IMR-90 (cell line): ENCODE data around the gene DHFR. TPM values are rescaled to one million over a fixed set of nuclear protein-coding genes. Genes with fewer than 3 reads are reported as not detected.

Experiments used
- ATAC-seq: fragments of 200-7000 bp; cut with Tn5 transposase; 2 replicates; pipeline ENCODE4 v1.9.1; 2020; ENCODE audit warnings: low read depth, mild to moderate bottlenecking, moderate library complexity
- BruUV-seq: library from RNA; stranded (reverse); fragments of 400-500 nt; replicated peaks from 2 replicates; lab custom pipeline; 2021; lab: Mats Ljungman, UMichigan
- CTCF ChIA-PET: fragments of 300-600 bp; formaldehyde crosslinking; extraction: SDS; loops from one replicate; lab custom pipeline; 2021; ENCODE audit warnings: antibody characterized with exemption; lab: Yijun Ruan, JAX
- POLR2A ChIA-PET: fragments of 300-600 bp; sonication (Branson Sonifier 250); formaldehyde crosslinking; loops from one replicate; lab custom pipeline; 2022; ENCODE audit warnings: antibody characterized with exemption; ENCODE audit not compliant: unreplicated experiment; lab: Charles Lee
- DNase-seq: peaks from one replicate; pipeline ENCODE4 v3.0.0; 2013
- H2AFZ ChIP-seq: replicated peaks from 2 replicates; pipeline ENCODE3; 2013; ENCODE audit warnings: low read length, mild to moderate bottlenecking; ENCODE audit not compliant: poor library complexity
- H2AK5ac ChIP-seq: 2 replicates; pipeline ENCODE4 v1.6.1; 2013; ENCODE audit warnings: low read depth, low read length, inconsistent platforms
- H2AK9ac ChIP-seq: replicated peaks from 2 replicates; pipeline ENCODE3; 2013; ENCODE audit warnings: mild to moderate bottlenecking, low read depth, low read length, moderate library complexity; ENCODE audit not compliant: poor library complexity
- H2BK120ac ChIP-seq: 2 replicates; pipeline ENCODE4 v1.6.1; 2013; ENCODE audit warnings: low read depth, low read length, inconsistent platforms
- H2BK15ac ChIP-seq: 3 replicates; pipeline ENCODE4 v1.6.1; 2013; ENCODE audit warnings: low read depth, low read length, inconsistent platforms
- H2BK20ac ChIP-seq: 2 replicates; pipeline ENCODE4 v1.6.1; 2013; ENCODE audit warnings: low read depth, mild to moderate bottlenecking, inconsistent platforms, low read length, moderate library complexity
- H2BK5ac ChIP-seq: 2 replicates; pipeline ENCODE4 v1.6.1; 2013; ENCODE audit warnings: mild to moderate bottlenecking, low read depth, low read length, inconsistent platforms; ENCODE audit not compliant: poor library complexity, severe bottlenecking
- H3K14ac ChIP-seq: replicated peaks from 2 replicates; pipeline ENCODE4 v1.6.1; 2013; ENCODE audit warnings: low read depth, low read length, inconsistent platforms
- H3K18ac ChIP-seq: 2 replicates; pipeline ENCODE4 v1.6.1; 2013; ENCODE audit warnings: low read depth, low read length, control low read depth
- H3K23ac ChIP-seq: 2 replicates; pipeline ENCODE4 v1.6.1; 2013; ENCODE audit warnings: low read depth, low read length, inconsistent platforms
- H3K27ac ChIP-seq: 2 replicates; pipeline ENCODE4 v1.5.1; 2013; ENCODE audit warnings: mild to moderate bottlenecking, control low read depth, low read length; ENCODE audit not compliant: insufficient read depth
- H3K27me3 ChIP-seq: 2 replicates; pipeline ENCODE4 v1.6.1; 2013; ENCODE audit warnings: low read length; ENCODE audit not compliant: control insufficient read depth, insufficient read depth
- H3K36me3 ChIP-seq: 2 replicates; pipeline ENCODE4 v1.6.1; 2013; ENCODE audit warnings: low read length, mixed read lengths; ENCODE audit not compliant: control insufficient read depth, insufficient read depth
- H3K4ac ChIP-seq: 2 replicates; pipeline ENCODE4 v1.6.1; 2013; ENCODE audit warnings: low read depth, low read length, inconsistent platforms
- H3K4me1 ChIP-seq: 2 replicates; pipeline ENCODE4 v1.6.1; 2013; ENCODE audit warnings: low read length, mixed read lengths; ENCODE audit not compliant: control insufficient read depth, insufficient read depth
- H3K4me2 ChIP-seq: 2 replicates; pipeline ENCODE4 v1.6.1; 2013; ENCODE audit warnings: low read depth, mild to moderate bottlenecking, control low read depth, low read length, moderate library complexity
- H3K4me3 ChIP-seq: 2 replicates; pipeline ENCODE4 v1.5.1; 2013; ENCODE audit warnings: low read depth, mild to moderate bottlenecking, control low read depth, low read length, moderate library complexity; ENCODE audit not compliant: insufficient read depth
- H3K56ac ChIP-seq: 2 replicates; pipeline ENCODE4 v1.6.1; 2013; ENCODE audit warnings: low read length, inconsistent platforms; ENCODE audit not compliant: insufficient read depth; ENCODE audit errors: extremely low read depth
- H3K79me1 ChIP-seq, 2 experiments: 2 replicates each; pipeline ENCODE4 v1.6.1; 2013; ENCODE audit warnings: low read length in 2 of 2, inconsistent platforms in 1 of 2, low read depth in 1 of 2
- H3K9ac ChIP-seq: 2 replicates; pipeline ENCODE4 v1.6.1; 2013; ENCODE audit warnings: low read depth, low read length, control low read depth
- H3K9me1 ChIP-seq: 2 replicates; pipeline ENCODE4 v1.6.1; 2013; ENCODE audit warnings: low read length, inconsistent platforms; ENCODE audit not compliant: insufficient read depth
- H3K9me3 ChIP-seq: 2 replicates; pipeline ENCODE4 v1.6.1; 2013; ENCODE audit warnings: low read length; ENCODE audit not compliant: control insufficient read depth, insufficient read depth
- H4K20me1 ChIP-seq: 2 replicates; pipeline ENCODE4 v1.6.1; 2013; ENCODE audit warnings: low read length, inconsistent platforms; ENCODE audit not compliant: insufficient read depth
- H4K5ac ChIP-seq: 2 replicates; pipeline ENCODE4 v1.6.1; 2013; ENCODE audit warnings: mild to moderate bottlenecking, low read depth, low read length, control low read depth
- H4K8ac ChIP-seq, 2 experiments: 2 replicates each; pipeline ENCODE4 v1.6.1; 2013; ENCODE audit warnings: low read depth in 2 of 2, low read length in 2 of 2, control low read depth in 1 of 2, inconsistent platforms in 1 of 2
- H4K91ac ChIP-seq: 2 replicates; pipeline ENCODE4 v1.6.1; 2013; ENCODE audit warnings: low read depth, low read length, inconsistent platforms; ENCODE audit not compliant: insufficient read depth
- BHLHE40 ChIP-seq: fragments of 150-350 bp; IDR thresholded peaks from 2 replicates; pipeline ENCODE4 v1.6.1; 2016; ENCODE audit warnings: mild to moderate bottlenecking, low read depth, low read length
- FOS ChIP-seq: fragments of 150-350 bp; IDR thresholded peaks from 2 replicates; pipeline ENCODE4 v1.6.1; 2016; ENCODE audit warnings: low read depth, low read length
- MAZ ChIP-seq: IDR thresholded peaks from 2 replicates; pipeline ENCODE4 v1.6.1; 2012; ENCODE audit warnings: low read depth, mild to moderate bottlenecking, low read length, improper control_type of control experiment, moderate library complexity, borderline replicate concordance
- POLR2A ChIP-seq: IDR thresholded peaks from 2 replicates; pipeline ENCODE4 v1.6.1; 2012; ENCODE audit warnings: mild to moderate bottlenecking, low read depth, low read length
- WGBS, 2 experiments: methylation state at CpG; one replicate each; pipeline versions ENCODE4 v1.1.5 to v1.1.7; 2013; ENCODE audit warnings: missing lambda C conversion rate in 2 of 2; ENCODE audit not compliant: insufficient read length in 1 of 2; ENCODE audit errors: extremely low coverage in 2 of 2; 5-methylcytosine and 5-hydroxymethylcytosine counted together
- dilution Hi-C: fragments of 300-500 bp; cut with HindIII; formaldehyde crosslinking; loops from one replicate; pipeline ENCODE4 v1.14.3; 2018; ENCODE audit warnings: low sequenced_read_pairs; ENCODE audit not compliant: unreplicated experiment
- in situ Hi-C: fragments of 300-500 bp; cut with MboI; formaldehyde crosslinking; loops from 3 replicates; pipeline ENCODE4 v1.14.3; 2019; ENCODE audit warnings: low sequenced_read_pairs, inconsistent platforms, mixed read lengths
- intact Hi-C: fragments of 100-400 bp; cut with micrococcal nuclease; formaldehyde crosslinking; loops from 2 replicates; pipeline ENCODE4 v1.10.0; 2022
- polyA plus RNA-seq, 3 experiments: library from polyadenylated mRNA; depleted of rRNA; stranded (reverse); fragments of >200 nt; gene quantifications; 2 replicates each; pipeline ENCODE4 v1.2.3, GENCODE V29; 2012; ENCODE audit warnings: low replicate concordance in 1 of 3
- total RNA-seq: library from RNA; depleted of rRNA; stranded (reverse); fragments of >200 nt; gene quantifications from 2 replicates; pipeline ENCODE4 v1.2.3, GENCODE V29; 2012
- TF ChIP-seq, protein P1 (sequence below): fragments of 150-350 bp; IDR thresholded peaks from 2 replicates; pipeline ENCODE4 v1.6.1; 2016; ENCODE audit warnings: low read depth, mild to moderate bottlenecking, low read length, moderate library complexity, borderline replicate concordance

The DHFR gene
- total and polyA plus RNA-seq, 2 of the 4 experiments (the other 2 are of a cell fraction), result 20.6 to 29.4 TPM

DNA sequence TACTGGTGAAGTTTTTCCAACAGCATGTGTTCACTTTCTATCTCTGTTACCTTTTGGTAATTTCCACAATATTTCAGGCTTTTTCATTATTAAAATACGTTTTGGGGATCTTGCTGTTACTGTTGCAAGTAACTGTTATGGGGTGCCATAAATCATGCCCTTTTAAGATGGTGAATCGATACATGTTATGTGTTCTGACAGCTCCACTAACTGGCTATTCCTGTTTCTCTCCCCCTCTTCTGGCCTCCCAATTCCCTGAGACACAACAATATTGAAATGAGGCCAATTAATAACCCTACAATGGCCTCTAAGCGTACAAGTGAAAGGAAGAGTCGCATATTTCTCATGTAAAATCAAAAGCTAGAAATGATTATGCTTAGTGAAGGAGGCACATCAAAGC, 13.4 kb downstream of the DHFR start:
- dilution Hi-C loops, result no loop called here
- no peak overlapping the region for H4K8ac ChIP-seq
- H2BK15ac ChIP-seq, result no peak overlapping the region
- in situ Hi-C loops, result no loop called here
- no peak overlapping the region for H3K56ac ChIP-seq
- no peak overlapping the region for H3K4me2 ChIP-seq
- no peak for DNase-seq
- TF ChIP-seq POLR2A, result no peak
- TF ChIP-seq, protein P1, sequence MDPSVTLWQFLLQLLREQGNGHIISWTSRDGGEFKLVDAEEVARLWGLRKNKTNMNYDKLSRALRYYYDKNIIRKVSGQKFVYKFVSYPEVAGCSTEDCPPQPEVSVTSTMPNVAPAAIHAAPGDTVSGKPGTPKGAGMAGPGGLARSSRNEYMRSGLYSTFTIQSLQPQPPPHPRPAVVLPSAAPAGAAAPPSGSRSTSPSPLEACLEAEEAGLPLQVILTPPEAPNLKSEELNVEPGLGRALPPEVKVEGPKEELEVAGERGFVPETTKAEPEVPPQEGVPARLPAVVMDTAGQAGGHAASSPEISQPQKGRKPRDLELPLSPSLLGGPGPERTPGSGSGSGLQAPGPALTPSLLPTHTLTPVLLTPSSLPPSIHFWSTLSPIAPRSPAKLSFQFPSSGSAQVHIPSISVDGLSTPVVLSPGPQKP, result no peak
- TF ChIP-seq FOS, result no peak
- no peak for TF ChIP-seq MAZ
- TF ChIP-seq BHLHE40, result no peak
- no peak overlapping the region for H4K91ac ChIP-seq
- ChIA-PET CTCF (interaction anchor here (0.6 kb wide), 1 partner anchor 410 kb away, joined by 4 read pairs; no protein-coding TSS in a partner anchor), POLR2A (no interaction called here)
- no peak overlapping the region for H4K5ac ChIP-seq
- no peak overlapping the region for H2BK5ac ChIP-seq
- H2AFZ ChIP-seq, result no peak overlapping the region
- H2BK20ac ChIP-seq, result no peak overlapping the region
- ATAC-seq, result no peak
- H3K4me3 ChIP-seq, result no peak overlapping the region
- H3K27me3 ChIP-seq, result no peaks in the 10 kb centered on the region
- H2AK9ac ChIP-seq, result no peak overlapping the region
- no peak overlapping the region for H2BK120ac ChIP-seq
- no peaks in the 10 kb centered on the region for H4K20me1 ChIP-seq
- no peak overlapping the region for H3K23ac ChIP-seq
- peaks cover 2% of the 10 kb centered on the region; the same call in 1 of the 2 replicates for H3K36me3 ChIP-seq
- intact Hi-C loops, result no loop called here
- H2AK5ac ChIP-seq, result no peak overlapping the region
- H3K18ac ChIP-seq, result no peak overlapping the region
- no peaks in the 10 kb centered on the region for H3K4me1 ChIP-seq
- WGBS, 2 experiments, result 100% methylated on average over 1 of the region's 4 CpGs; no CpG with 5 or more reads in 1 of the 2 experiments
- BruUV-seq, result no TSS peak
- no peak overlapping the region for H3K9ac ChIP-seq
- H3K4ac ChIP-seq, result no peak overlapping the region
- H3K79me1 ChIP-seq, result peaks cover 0 to 2% of the 10 kb centered on the region in 2 experiments; a peak in 2 of 4 replicates
- H3K9me1 ChIP-seq, result no peaks in the 10 kb centered on the region
- H3K14ac ChIP-seq, result no peak overlapping the region
- H3K27ac ChIP-seq, result no peak overlapping the region
- H3K9me3 ChIP-seq, result no peaks in the 10 kb centered on the region
